Umbilical cord (tissue), 2 donors: Measurements from ENCODE around the gene CDK2. TPM values are rescaled to one million over a fixed set of nuclear protein-coding genes. Genes with fewer than 3 reads are reported as not detected.
A peak's percentile ranks its signal among the peaks of the same experiment; 100 is the strongest.
"Not testable (repeated sequence)": the region's sequence is repeated elsewhere in the genome, so short reads cannot be mapped to it uniquely, and the experiment has no call there.

ENCODE experiments used
- DNase-seq: peaks from one replicate; pipeline ENCODE4 v3.0.0-alpha.2; 2015; ENCODE audit warnings: low spot score
- total RNA-seq: library from RNA; depleted of rRNA; stranded (reverse); fragments of >200 nt; gene quantifications from one replicate; pipeline ENCODE4 v1.2.3, GENCODE V29; 2014; ENCODE audit warnings: low replicate concordance; ENCODE audit not compliant: insufficient read depth

Gene CDK2
- 16.6 TPM for total RNA-seq

DNA sequence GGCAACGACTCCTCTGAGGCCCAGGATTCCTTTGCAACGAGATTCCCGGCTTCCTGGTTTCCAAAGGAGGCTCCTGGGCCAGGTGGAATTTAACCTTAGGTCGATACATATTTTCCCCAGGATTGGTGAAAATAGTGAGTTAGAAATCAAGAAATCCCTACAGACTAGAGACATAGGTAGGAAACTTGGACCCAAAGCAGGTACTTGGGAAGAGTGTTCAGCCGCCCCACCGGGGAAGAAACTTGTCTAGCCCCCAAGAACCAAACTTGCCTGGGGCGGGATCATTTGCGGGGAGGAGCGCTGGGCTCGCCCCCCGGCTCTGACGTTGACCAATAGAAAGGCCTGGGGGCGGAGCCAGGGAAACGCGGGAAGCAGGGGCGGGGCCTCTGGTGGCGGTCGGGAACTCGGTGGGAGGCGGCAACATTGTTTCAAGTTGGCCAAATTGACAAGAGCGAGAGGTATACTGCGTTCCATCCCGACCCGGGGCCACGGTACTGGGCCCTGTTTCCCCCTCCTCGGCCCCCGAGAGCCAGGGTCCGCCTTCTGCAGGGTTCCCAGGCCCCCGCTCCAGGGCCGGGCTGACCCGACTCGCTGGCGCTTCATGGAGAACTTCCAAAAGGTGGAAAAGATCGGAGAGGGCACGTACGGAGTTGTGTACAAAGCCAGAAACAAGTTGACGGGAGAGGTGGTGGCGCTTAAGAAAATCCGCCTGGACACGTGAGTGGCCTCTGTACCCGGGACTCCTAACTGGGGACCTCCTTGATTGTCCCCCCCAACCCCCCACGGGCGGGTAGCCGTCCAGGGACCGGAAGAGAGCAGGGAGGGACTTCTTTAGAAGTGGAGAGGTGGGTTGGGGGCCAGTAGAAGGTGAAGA is at the start of gene CDK2:
Gene CDK2, plus strand, starts transcription at position 423 of the 874 bp plus-strand sequence. Its CDS starts 179 bp downstream, at position 602.
- peak; percentile 95 for DNase-seq

DNA sequence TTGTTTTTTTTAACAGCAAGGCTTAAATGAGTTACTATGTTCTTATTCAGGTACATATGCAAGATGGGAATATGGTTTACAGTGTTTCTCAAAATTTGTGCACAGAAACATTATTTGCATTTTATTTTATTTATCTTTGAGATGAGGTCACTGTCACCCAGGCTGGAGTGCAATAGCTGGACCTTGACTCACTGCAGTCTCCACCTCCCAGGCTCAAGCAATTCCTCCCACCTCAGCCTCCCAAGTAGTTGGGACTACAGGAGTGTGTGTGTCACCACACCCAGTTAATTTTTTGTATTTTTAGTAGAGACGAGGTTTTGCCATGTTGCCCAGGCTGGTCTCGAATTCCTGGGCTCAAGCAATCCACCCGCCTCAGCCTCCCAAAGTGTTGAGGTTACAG is 47.6 kb upstream of the CDK2 start:
- not testable (repeated sequence) for DNase-seq

DNA sequence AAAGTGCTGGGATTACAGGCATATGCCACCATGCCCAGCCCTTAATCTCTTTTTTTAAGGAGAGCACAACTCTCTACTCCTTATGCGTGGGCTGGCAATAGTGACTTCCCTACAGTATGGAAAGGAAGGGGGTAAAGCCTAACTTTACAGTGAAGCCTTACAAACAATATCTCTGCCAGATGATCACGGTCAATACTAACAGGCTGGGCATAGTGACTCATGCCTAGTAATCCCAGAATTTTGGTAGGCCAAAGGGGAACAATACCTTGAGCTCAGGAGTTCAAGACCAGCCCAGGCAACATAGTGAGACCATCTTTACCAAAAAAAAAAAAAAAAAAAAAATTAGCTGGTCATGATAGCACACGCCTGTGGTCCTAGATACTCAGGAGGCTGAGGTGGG is 44.5 kb upstream of the CDK2 start:
- DNase-seq, result no peak

DNA sequence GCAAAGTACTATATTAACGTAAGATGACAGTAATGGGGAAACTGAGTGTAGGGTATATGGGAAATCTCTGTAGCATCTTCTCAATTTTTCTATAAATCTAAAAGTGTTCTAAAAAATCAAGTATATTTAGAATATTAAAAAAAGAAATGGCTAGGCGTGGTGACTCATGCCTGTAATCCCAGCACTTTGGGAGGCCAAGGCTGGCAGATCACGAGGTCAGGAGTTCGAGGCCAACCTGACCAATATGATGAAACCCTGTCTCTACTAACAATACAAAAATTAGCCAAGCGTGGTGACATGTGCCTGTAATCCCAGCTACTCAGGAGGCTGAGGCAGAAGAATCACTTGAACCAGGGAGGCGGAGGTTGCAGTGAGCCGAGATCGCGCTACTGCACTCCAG is 43.0 kb upstream of the CDK2 start:
- DNase-seq, result not testable (repeated sequence)

DNA sequence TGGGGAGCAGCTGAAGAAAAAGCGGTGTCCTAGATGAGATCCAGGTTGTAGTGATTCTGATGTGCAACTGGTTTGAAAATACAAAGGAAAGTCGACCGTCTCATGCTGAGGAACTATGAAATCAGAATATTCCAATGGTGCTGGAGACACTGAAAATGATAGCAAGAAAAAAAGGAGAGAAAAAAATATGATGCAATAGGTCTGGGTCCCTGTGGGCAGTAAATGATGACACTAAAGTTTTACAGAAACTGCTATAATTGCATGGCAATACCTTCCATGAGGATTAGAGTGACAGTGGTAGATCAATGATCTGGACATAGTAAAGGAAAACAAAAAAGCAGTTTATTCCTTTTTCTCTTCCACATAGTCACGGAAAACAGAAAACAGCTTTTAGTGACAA is 41.3 kb upstream of the CDK2 start:
- no peak for DNase-seq

DNA sequence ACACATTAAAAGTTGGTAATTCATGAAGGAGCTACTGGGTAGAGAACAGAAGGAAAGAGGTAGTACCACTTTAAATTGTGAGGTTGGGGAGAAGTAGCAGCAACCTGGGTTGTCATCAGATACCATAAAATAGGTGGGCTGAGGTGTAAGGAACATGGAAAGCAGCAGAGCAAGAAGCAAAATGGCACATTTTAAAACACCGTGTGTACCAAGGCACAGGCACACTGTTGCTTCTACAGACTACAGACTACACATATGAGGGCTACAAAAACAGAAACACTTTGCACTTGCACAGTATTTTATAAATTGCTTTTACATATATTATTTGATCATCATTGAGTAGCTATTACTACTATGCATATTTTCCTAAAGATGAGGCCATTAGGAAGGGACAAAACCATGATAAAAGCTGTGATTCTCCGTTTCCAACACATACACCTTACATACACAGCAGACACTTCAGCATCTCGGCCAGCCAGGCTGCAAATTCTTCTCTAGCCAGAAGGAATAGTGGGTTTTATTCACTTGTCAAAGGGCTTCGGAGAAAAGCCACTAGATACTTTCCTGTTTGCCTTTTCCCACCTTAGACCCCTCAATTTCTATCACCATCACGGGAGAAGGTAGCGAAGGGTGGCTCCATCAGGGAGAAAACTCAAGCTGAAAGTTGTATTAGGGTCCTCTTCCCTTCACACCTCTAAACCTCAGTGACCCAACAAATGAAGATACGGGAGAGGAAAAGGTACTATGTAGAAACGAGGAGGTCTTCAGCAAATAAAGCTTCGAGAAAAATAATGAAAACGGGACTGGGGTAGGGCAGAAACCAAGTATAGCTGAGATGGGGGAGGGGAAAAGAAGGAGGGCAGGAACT is 40.5 kb upstream of the CDK2 start:
- no peak for DNase-seq

DNA sequence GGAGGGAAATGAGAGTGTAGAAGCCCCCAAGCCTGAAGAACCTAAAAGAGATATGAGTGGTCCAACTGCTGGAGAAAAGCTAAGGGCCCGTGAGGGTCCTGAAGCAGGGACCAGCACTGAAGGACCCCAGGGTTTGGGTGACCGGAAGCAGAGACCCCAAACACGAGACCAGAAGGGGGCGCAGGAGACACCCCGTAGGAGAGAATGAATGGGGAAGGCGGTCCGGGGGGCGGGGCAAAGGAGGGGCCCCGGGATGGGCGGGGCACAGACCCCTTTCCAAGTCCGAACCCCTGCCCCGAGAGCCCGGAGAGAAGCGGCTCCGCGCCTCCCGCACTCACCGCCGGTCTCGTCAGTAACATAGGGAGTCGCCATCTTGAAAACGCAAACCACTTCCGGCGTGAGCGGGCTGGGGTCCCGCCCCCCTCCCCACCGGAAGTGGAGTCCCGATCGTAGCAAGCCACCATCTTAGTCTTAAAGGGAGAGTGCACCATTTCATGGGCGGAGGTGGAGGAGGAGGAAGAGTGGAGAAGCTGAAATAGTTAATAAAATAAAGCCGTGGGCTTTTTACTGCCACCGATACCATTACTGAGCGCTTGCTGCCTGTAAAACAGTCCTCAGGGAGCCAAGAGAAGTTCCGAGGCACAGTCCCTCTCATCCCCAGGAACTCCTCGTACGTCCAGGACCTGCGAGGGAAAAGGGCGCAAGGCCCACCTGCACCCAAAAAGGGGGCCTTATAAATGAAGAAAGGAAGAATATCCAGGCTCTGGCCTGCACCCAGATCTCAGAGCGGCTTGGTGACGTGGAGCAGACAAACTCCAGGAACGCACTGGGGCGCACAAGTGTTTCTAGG is 39.7 kb upstream of the CDK2 start:
- peak; percentile 96 for DNase-seq

DNA sequence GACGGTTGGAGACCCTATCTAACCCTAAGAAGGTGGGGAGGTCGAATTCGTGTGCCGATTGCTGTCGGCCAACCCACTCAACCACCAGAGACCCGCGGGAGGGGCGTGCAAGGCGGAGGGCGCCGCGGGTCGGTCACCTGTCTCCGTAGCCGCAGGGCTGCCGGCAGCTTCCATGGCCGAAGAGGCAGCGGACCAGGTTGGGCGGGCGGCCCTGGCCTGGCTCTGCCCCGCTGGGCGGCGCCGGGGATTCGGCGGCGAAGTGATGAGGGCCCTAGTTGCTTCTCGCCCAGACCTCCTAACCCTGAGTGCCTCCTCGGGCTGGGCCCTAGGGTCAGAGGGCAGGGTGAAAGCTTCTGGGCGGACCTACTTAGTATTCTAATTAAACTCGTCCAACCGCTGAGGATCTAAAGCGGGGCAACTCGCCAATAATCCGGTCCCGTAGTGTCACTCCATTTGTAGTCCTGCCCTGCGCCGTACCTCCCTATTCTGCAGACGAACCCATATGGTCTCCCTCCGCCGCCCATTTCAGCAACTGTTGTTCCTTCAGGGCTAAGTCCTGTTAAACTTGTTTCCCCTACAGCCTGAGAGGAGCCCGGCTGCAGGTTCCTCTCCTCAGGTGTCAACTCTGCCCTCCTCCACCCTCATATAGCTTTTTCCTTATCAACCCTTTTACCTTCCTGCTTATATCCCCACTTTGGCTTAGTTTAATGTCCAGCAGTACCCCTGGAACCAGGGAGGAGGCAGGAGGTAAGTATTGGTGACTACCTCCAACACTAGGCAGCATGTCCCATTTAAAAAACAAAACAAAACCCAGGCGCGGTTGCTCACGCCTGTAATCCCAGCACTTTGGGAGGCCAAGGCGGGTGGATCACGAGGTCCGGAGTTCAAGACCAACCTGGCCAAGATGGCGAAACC is 38.8 kb upstream of the CDK2 start, which contains the start of gene PYM1:
Gene PYM1, minus strand, starts transcription at position 307 of the 915 bp plus-strand sequence. Its CDS starts 133 bp downstream, at position 174.
- peak; percentile 75 for DNase-seq

DNA sequence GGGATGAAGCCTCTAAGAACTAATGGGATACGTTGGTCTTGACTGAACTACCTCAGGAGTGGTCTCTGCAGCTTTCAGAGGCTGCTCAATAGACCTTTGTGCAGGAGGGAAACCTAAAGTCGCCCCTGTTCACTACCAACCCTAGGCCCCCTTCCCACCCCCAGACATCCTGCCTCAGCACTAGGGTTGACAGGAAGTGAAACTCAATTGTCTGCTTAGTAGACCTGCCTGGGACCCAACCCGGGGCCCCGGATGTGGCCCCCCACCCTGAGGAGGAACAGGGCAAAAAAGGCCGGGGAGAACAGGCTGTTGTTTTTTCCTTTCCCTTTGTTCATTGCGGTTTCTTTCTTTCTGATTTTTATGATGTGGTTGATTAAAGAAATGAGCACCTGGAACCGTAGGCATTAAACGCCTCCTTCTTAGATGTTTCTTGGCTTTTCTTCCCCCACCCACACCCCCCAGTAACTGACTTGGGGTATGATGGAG is 37.3 kb upstream of the CDK2 start:
- DNase-seq, result no peak

DNA sequence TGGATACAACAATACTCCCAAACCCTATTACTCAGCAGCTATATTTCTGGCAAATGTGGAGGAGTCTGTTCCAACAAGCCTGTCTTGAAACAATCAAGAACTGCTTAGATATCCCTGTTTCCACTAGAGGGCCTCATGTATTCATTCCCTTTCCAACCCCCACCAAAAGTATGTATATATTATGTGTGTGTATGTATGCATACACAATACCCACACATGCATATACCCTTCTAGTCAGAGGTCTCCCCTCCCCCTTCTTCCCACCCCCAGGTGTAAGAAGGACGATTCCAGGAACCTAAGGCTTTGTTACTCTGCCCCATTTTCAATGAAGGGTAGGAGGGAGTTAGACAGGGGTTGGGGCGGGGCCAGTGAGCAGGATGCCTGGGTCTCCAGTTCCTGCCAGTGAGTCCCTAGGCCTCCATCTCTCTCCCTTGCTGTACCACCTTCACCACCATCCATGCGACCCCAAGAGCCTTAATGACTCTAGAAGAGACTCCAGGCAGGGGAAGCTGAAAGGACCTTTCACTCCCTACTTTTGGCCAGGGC is 35.8 kb upstream of the CDK2 start, which contains the start of gene DGKA:
Gene DGKA, plus strand, starts transcription at position 392 of the 546 bp plus-strand sequence. CDS start 5,342 bp downstream, outside the sequence.
- DNase-seq, result peak; percentile 88

DNA sequence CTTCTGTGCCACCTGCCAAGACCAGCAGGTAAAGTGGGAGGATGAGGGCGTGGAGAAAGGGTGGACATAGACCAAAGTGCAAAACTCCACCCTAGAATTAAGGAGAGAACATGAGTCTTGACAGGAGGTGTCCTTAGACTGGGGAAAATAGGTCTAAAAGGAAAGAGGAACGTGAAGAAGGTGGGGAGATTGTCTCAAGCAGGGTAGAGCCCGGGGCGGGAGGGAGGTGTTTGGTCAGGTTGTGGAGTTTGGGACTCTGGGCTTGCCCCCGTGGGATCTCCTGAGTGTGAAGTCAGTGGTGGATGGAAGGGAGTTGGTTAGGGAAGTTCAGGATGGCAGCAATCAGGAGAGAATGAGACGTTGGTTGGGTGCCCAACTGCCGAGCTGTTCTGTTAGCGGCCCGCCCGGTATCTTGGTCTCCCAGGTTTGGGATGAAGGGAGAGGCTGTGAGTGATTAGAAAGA is 35.3 kb upstream of the CDK2 start:
- no peak for DNase-seq

DNA sequence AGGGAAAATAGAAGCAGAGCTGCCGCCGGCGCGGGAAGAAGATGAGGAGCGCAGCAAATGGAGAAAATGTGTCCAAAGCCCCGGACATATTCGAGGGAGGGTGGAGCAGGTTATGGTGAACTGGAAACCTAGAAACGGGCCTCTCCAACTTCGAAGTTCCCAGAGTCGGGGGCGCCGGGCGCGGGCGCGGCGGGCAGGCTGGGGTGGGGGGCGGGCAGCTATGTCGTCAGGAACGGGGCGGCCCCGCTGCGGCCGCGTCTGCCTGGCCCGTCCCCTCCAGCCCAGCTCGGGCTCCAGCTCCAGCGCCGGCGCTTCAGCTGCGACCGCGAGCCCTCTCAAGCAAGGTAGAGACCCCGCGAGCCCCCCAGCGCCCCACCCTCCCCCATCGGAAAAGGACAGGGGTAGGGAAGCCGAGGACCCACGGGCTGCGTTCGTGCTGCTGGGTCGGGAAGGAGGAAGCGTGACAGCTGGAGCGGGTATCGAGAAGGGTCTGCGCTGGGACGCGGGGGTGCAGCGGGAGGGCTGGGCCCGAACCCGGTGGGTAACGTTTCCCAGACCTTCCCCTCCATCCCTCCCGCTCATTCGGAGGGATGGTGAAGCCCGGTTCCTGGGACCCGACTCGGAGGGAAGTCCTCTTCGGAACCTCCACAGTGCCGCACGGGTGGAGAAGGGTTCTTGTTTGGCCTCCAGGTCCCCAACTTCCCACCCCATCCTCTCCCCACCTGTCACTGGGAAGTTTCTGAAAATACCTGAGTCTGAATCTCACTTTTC is 34.7 kb upstream of the CDK2 start:
- DNase-seq, result peak; percentile 77

DNA sequence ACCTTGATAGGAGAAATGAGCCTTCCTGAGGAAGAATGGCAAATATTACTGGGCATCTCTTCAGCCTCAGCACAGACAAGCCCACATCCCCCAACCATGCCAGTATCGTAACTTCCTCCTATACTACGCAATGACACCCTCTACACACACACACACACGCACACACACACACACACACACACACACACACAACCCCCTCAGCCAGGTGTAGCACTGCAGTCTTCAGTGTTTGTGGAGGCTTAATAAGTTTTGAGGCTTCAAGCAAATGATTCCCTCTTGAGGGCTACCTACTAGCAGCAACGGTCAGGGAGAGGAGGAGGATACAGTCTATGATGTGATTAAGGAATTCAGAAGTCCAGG is 34.1 kb upstream of the CDK2 start:
- DNase-seq, result peak; percentile 38

DNA sequence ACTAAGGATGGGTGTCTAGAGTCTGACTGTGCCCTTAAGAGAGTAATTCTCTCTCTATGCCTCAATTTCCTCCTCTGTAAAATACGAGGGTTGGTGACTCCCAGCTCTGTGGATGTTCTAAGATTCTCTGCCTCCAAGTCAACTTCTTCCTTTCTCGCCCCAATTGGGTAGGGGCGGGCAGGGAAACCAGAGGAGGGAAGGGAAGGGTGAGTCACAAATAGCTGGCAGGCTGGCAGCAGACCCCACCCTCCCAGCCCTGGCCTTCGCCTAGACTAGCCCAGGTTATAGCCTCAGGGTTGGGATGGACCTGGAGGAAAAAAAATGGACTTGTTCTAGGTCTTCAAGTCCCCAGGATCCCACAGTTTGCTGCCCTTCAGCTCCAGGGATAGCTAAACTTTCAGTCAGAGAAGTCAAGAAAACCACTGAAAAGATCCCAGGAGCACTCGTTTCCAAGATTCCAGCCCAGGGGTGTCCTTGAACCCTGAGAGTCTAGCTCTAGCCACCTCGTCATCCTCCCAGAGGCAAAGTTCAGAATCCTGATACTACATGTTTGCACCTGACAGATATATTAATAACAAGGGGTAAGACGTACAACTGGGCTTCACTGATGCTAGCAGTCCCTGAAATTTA is 33.3 kb upstream of the CDK2 start:
- peak; percentile 66 for DNase-seq

DNA sequence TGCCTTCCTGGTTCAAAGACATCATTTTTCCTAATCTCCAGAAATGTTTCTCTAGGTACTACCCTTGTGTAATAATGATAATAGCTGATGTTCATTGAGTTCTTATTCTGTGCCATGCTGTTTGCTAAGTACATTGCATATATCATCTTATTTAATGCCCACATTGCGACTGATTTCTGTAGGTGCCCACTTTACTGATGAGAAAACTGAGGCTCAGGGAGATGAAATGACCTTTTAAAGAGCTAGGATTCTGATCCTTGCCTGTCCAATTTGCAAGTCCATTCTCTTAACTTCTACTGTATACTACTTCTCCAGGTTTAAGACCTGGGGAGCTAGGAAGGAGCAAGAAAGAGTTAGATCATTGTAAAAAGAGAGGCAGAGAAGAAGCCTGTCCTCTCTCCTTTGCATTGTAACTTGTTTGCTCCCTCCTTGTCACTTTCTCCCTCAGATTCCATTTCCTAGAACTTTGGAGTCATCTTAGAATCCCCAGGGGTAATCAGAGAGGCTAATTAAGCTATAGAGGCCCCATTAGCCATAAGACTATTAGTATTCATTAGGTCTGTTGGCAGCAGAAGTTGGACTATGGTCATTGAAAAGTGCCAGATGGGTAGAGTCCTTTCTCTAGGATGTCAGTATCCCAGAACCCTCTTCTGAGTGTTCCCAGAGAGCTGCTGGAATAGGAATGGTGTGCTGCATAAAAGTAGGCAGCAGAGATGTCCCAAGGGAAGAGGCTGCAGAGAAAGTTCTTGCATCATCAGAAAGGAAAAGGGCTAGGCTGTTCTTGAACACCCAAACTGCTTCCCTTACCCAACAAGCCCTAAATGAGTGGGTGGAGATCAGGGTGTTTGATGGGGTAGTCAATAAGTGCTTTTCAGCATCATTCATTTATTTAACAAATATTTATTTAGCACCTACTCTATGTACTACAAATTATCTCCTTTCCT is 32.6 kb upstream of the CDK2 start:
- DNase-seq, result no peak

DNA sequence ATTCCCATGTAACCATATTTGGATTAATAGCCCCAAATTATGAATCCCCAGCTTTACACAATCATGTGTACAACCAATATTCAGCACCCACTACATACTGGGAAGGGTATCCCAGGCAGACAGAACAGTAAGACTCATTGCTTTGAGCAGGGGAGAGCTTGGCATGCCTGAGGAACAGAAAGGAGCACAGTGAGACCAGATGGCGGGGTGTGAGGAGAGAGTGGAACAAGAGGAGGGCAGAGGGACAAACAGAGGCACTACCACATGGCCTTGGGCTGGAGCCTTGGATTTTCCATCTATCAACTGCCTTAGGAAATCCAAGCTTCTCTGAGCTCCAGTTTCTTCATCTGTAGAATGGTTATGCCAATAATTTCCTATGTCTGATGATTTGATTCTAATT is 31.9 kb upstream of the CDK2 start:
- no peak for DNase-seq

DNA sequence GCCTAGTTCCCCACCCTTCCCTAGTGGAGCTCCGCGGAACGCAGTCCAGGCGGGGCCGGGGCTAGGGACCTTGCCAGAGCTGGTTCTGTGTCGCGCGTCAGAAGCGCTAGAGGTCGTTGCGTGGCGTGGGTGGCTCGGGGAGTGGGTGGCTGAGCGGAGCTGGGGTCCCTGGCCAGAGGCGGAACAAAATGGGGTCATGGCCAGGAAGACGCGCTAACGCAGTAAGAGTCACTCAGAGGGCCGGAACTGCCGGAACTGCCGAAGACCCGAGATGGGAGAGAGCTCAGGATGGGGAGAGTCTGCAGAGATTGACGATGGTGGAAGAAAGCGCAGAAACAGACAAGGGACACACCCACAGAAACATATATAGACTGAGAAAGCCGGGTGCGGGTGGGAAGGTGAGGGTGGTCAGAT is 30.9 kb upstream of the CDK2 start:
- no peak for DNase-seq
